PC-3 (cell line): ENCODE measurements around the gene SYT7.

Experiments
- CTCF ChIP-seq: fragments of 300-600 bp; sonication (generic); conservative IDR thresholded peaks from 2 replicates; pipeline ENCODE4 v1.5.1; 2017; ENCODE audit warnings: antibody characterized with exemption, low read depth, mild to moderate bottlenecking, low read length
- EZH2phosphoT487 ChIP-seq: fragments of 300-600 bp; sonication (generic); IDR thresholded peaks from 2 replicates; pipeline ENCODE4 v1.6.1; 2018; ENCODE audit warnings: mild to moderate bottlenecking, antibody characterized with exemption, low read length, borderline replicate concordance

DNA sequence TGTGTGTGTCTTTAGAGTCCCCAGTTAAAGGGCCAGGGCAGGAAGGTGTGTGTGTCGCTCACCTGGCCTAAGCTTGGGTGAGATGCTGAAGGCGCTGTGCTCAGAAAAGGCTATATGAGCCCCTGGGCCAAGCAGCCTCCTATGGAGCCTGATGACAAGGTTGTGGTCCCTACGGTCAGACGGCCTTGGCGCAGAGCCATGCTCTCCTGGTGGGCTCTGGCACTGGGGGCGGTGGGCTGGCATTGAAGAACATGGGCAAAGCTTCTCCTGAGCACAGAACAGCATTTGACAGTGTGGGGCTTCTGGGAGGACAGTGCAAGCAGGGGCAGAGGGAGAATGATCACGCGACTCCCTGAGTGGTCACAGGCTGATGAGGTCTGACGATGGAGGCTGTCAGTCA is 83.0 kb downstream of the SYT7 start:
- TF ChIP-seq CTCF (no peak), EZH2phosphoT487 (no peak)
